ENCODE measurements around the gene KASH5. TPM values are rescaled to one million over a fixed set of nuclear protein-coding genes. Genes with fewer than 3 reads are reported as not detected.

KASH5 gene
- total RNA-seq, 1 experiment from 2014 or later = not detected

DNA sequence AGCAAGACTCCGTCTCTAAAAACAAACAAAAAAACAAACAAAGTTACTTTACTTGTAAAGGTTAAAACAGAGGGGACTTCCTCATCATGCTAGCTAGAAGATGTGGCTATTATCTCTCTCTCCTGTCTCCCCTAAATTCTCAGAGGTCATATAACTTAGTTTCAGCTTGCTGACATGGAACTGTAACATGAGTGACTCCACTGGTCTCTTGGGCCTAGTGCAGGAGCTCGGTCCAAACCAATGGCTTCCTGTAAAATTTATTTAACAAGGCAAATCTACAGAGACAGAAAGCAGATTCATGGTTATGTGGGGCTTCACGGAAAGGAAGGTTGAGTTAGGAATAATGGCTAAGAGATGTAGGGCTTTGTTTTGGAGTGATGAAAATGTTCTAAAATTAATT, 9.5 kb upstream of the KASH5 start:
- no peak overlapping the region for H3K27ac ChIP-seq (ENCODE audit: low read length)
- TF ChIP-seq, protein P1, sequence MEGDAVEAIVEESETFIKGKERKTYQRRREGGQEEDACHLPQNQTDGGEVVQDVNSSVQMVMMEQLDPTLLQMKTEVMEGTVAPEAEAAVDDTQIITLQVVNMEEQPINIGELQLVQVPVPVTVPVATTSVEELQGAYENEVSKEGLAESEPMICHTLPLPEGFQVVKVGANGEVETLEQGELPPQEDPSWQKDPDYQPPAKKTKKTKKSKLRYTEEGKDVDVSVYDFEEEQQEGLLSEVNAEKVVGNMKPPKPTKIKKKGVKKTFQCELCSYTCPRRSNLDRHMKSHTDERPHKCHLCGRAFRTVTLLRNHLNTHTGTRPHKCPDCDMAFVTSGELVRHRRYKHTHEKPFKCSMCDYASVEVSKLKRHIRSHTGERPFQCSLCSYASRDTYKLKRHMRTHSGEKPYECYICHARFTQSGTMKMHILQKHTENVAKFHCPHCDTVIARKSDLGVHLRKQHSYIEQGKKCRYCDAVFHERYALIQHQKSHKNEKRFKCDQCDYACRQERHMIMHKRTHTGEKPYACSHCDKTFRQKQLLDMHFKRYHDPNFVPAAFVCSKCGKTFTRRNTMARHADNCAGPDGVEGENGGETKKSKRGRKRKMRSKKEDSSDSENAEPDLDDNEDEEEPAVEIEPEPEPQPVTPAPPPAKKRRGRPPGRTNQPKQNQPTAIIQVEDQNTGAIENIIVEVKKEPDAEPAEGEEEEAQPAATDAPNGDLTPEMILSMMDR (conservative IDR thresholded peaks at IDR 0.05; ENCODE audit: low read depth, low read length) = no peak
- no peak for TF ChIP-seq EZH2 (IDR thresholded peaks at IDR 0.05; ENCODE audit: low read length, unreplicated experiment)
- no peak for TF ChIP-seq EZH2phosphoT487 (IDR thresholded peaks at IDR 0.05; ENCODE audit: borderline replicate concordance, low read length)
- no peak for DNase-seq
- ChIA-PET CTCF (interaction anchor here (0.7 kb wide), 1 partner anchor 77 kb away, joined by 3 read pairs; no protein-coding TSS in a partner anchor), POLR2A (ENCODE audit: unreplicated experiment) (interaction anchor here (0.6 to 1.2 kb wide), 2 partner anchors 11 to 16 kb away, joined by 13 to 16 read pairs; partner anchors contain the start of gene TEAD2)
- no peak overlapping the region for H2AFZ ChIP-seq (ENCODE audit: low read length)
- H3K9me2 ChIP-seq (replicated peaks; ENCODE audit: low read length) = no peaks in the 10 kb centered on the region
- peaks cover 7% of the 10 kb centered on the region for H3K9me3 ChIP-seq (ENCODE audit: low read length)
- H3K27me3 ChIP-seq (ENCODE audit: low read length) = no peaks in the 10 kb centered on the region
- H3K79me2 ChIP-seq (ENCODE audit: low read length) = no peaks in the 10 kb centered on the region
- H3K4me2 ChIP-seq (ENCODE audit: low read length) = no peak overlapping the region
- H3K4me1 ChIP-seq (ENCODE audit: insufficient read depth, low read length) = no peaks in the 10 kb centered on the region
- no peak overlapping the region for H3K9ac ChIP-seq (ENCODE audit: low read length)
- intact Hi-C loops (cut with micrococcal nuclease) = no loop called here
- no TSS peak for BruUV-seq (replicated peaks)
- no peaks in the 10 kb centered on the region for H3F3A ChIP-seq (ENCODE audit: low read length, unreplicated experiment)
- H4K20me1 ChIP-seq (ENCODE audit: low read length) = no peaks in the 10 kb centered on the region
- no peaks in the 10 kb centered on the region for H3K36me3 ChIP-seq (ENCODE audit: low read depth, low read length)
- H3K4me3 ChIP-seq (ENCODE audit: low read length) = no peak overlapping the region
- no peak for ATAC-seq

DNA sequence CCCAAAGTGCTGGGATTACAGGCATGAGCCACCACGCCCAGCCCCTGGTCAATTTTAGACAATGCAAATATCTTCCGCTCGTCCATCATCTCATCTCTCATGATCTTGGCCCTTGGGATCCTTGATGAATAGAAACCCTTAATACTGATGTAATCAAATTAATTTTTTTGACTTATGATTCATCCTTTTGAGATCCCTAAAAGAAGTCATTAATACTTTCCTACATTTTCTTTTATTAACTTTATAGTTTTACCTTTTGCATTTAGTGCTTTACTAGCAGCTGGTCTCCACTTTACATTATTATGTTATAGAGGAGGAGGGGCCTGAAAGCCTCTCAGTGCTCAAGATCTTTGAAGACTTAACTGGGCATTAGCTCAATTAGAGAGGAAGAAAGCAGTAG, 7.7 kb upstream of the KASH5 start:
- TF ChIP-seq EZH2phosphoT487 (IDR thresholded peaks at IDR 0.05; ENCODE audit: borderline replicate concordance, low read length) = no peak
- TF ChIP-seq, protein P1 (conservative IDR thresholded peaks at IDR 0.05; ENCODE audit: low read depth, low read length) = no peak
- TF ChIP-seq EZH2 (IDR thresholded peaks at IDR 0.05; ENCODE audit: low read length, unreplicated experiment) = no peak
- Histone ChIP-seq H3K9me3 (ENCODE audit: low read length) (peaks cover 7% of the 10 kb centered on the region), H3K36me3 (ENCODE audit: low read depth, low read length) (no peaks in the 10 kb centered on the region), H3K4me1 (ENCODE audit: insufficient read depth, low read length) (no peaks in the 10 kb centered on the region), H3K27me3 (ENCODE audit: low read length) (no peaks in the 10 kb centered on the region), H3K4me2 (ENCODE audit: low read length) (no peak overlapping the region), H2AFZ (ENCODE audit: low read length) (no peak overlapping the region), H3K9me2 (replicated peaks; ENCODE audit: low read length) (no peaks in the 10 kb centered on the region), H3K27ac (ENCODE audit: low read length) (no peak overlapping the region), H3F3A (ENCODE audit: low read length, unreplicated experiment) (no peaks in the 10 kb centered on the region), H3K4me3 (ENCODE audit: low read length) (no peak overlapping the region), H3K9ac (ENCODE audit: low read length) (no peak overlapping the region), H4K20me1 (ENCODE audit: low read length) (no peaks in the 10 kb centered on the region), H3K79me2 (ENCODE audit: low read length) (no peaks in the 10 kb centered on the region)
- ATAC-seq (no peak), DNase-seq (no peak)
- ChIA-PET CTCF (no interaction called here), POLR2A (ENCODE audit: unreplicated experiment) (no interaction called here)
- intact Hi-C loops (cut with micrococcal nuclease) = no loop called here
- BruUV-seq (replicated peaks) = no TSS peak

DNA sequence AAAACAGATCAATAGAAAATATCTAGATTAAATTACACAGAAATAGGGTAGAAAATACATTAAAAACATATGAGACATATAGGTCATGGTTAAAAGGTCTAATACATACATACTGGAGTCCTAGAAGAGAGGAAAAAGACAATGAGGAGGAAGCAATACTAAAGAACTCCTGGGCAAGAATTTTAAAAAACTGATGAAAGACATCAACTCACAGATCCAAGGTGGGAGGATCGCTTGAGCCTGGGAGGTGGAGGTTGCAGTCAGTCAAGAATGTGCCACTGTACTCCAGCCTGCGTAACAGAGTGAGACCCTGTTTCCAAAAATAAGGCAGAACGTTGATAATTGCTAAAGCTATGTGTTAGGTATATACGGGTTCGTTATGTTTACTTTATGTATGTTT, 5.4 kb upstream of the KASH5 start:
- POLR2A ChIA-PET (ENCODE audit: unreplicated experiment) = no interaction called here
- no peaks in the 10 kb centered on the region for H3K27me3 ChIP-seq (ENCODE audit: low read length)
- H3K4me1 ChIP-seq (ENCODE audit: insufficient read depth, low read length) = no peaks in the 10 kb centered on the region
- no peak overlapping the region for H3K9ac ChIP-seq (ENCODE audit: low read length)
- peaks cover 7% of the 10 kb centered on the region for H3K9me3 ChIP-seq (ENCODE audit: low read length)
- H3K27ac ChIP-seq (ENCODE audit: low read length) = no peak overlapping the region
- no peak overlapping the region for H3K4me2 ChIP-seq (ENCODE audit: low read length)
- no peaks in the 10 kb centered on the region for H3K9me2 ChIP-seq (replicated peaks; ENCODE audit: low read length)
- H3K4me3 ChIP-seq (ENCODE audit: low read length) = no peak overlapping the region
- H4K20me1 ChIP-seq (ENCODE audit: low read length) = no peaks in the 10 kb centered on the region
- H2AFZ ChIP-seq (ENCODE audit: low read length) = no peak overlapping the region
- H3F3A ChIP-seq (ENCODE audit: low read length, unreplicated experiment) = no peaks in the 10 kb centered on the region
- H3K79me2 ChIP-seq (ENCODE audit: low read length) = no peaks in the 10 kb centered on the region
- H3K36me3 ChIP-seq (ENCODE audit: low read depth, low read length) = no peaks in the 10 kb centered on the region
- no peak for DNase-seq
- BruUV-seq (replicated peaks) = no TSS peak
- no peak for ATAC-seq
- intact Hi-C loops (cut with micrococcal nuclease) = no loop called here
- CTCF ChIA-PET = no interaction called here
- TF ChIP-seq, protein P1 (conservative IDR thresholded peaks at IDR 0.05; ENCODE audit: low read depth, low read length) = no peak
- TF ChIP-seq EZH2 (IDR thresholded peaks at IDR 0.05; ENCODE audit: low read length, unreplicated experiment) (no peak), EZH2phosphoT487 (IDR thresholded peaks at IDR 0.05; ENCODE audit: borderline replicate concordance, low read length) (no peak)

All from PC-3 (cell line).